ENCODE results near the gene HOXB6.

Gene HOXB6

GRCh38 chr17:48621410-48622392 is 16.9 kb upstream of the HOXB6 start:
- no peak for DNase-seq

DNA sequence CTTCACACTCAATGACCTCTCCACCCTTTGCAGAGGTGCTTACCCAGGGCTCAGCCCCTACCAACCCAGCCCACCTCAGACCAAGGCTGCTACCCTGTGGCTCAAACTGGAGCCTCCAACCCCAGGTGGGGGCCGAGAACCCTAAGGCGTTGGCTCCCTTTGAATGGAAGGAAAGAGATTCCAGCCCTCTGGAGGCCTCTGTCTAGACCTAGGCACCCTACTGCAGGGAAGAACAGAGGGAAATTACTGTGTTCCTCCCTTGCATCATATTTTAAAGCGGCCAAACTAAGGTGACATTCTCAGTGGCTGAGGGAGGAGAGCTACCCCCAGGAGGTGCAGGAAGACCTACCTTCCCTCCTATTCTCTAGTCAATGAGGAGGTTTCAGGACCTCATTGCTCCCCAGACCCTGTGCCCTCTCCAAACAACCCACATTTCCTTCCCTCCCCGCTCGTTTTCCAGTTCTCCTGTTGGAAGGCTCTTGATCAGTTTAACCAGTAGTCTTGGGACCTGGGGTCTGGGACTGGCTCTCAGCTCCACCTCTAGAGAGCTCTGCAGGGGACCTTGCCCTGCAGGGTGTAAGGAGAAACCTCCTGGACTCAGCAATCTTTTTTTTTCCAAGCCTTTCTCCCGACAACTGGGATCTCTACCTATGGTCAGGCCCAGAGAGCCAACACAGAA is 15.8 kb upstream of the HOXB6 start:
- DNase-seq: no peak

DNA sequence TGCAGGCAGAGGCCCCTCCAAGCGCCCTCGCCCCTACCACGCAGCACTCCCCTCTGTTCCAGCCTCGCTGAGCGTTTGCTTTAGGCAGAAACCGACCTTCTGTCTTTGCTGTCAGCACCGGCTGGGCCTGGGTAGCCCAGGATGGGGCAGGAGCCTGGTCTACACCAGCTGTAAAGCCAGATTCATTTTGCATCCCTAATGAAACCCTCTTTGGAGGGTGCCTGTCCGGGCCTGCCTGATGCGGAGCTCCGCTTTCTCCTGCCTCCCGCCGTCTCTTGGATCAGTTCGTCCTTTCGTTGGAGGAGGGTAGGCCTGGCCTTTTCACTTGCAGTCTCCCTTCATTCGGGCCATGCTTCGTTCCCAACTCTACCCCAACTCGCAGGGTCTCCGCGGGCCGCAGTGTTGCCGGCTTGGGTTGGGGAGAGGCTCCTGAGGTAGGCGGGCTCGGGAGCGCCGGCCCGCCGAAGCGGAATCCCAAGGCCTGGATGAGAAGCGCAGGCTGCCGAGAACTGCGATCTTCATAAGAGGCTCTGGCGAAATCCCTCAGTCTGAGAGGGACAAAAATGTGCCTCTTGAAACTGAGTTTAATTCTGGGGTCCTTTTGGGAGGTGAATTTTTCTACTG is 15.2 kb upstream of the HOXB6 start:
- no peak for DNase-seq

DNA sequence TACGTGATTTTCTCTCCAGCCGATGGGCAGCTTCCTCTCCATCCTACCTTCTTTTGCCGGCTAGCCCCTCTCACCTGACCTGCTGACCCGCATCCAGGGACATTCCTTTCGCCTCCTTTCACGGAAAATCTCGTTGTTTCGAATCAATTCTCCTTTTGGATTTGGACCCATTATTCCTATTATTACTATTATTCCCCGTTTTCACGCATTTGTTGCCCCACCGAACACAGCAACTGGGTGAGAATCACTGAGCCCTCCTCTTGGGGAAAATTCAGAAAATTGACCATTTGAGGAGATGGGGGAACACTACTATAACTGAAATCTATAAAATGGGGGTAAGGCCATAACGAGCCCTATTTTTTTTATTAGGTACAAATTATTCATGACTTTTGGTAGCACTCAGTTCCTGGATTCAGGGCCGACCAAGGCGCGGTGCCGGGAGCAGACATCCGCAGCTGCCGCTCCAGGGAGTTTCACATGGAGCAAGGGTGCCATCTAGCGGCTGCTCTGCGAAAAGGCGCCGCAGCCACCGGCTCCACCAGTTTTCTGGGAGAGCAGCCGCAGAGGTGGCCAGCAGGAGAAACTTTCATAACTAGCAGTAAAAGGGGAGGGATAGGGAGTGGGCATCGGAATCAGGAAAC is 13.6 kb upstream of the HOXB6 start:
- DNase-seq: peak; percentile 86

- no peak for DNase-seq
Observed at GRCh38 chr17:48617471-48618255, 12.9 kb upstream of the HOXB6 start.

- DNase-seq: no peak
Observed at GRCh38 chr17:48616717-48617470, 12.1 kb upstream of the HOXB6 start.

DNA sequence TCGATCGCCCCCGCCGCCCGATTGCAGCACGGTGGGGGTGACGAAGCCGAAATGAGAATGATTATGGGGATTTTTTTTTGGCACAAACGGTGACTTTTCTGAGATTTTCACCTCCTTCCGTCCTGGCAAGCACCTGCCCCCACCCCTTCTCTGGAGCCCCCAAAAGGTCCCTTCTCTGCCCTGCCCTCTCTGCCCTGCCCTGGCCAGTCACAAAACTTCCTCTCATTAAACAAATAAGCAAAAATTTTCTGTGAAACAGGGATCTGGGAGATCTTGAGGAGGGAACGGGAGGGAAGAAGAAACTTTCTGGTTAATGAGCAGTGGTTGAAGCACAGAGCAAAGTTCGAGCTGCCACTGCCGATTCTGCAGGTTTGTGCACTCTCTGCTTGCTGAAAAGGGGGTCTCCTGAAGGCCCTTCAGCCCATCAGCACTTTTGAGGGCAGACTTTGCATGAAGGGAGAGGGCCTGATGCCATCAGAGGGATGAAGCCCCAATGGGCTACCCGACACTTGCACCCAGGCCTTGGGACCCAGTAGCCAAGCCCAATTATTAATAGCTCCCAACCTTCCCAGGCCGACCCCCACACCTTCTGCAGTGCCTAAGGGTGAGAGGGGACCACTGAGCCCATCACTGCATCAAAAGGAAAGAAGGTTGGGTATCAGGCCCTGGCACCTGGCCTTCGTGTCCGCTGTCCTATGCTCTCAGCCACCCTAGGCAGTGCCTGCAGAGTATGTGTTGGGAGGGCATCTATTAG is 11.4 kb upstream of the HOXB6 start:
- DNase-seq: no peak

GRCh38 chr17:48615047-48615962 is 10.5 kb upstream of the HOXB6 start, which contains the start of gene HOXB8:
Gene HOXB8, minus strand, starts transcription at chr17:48615292. Its CDS starts 588 bp downstream, at chr17:48614704.
- no peak for DNase-seq

DNA sequence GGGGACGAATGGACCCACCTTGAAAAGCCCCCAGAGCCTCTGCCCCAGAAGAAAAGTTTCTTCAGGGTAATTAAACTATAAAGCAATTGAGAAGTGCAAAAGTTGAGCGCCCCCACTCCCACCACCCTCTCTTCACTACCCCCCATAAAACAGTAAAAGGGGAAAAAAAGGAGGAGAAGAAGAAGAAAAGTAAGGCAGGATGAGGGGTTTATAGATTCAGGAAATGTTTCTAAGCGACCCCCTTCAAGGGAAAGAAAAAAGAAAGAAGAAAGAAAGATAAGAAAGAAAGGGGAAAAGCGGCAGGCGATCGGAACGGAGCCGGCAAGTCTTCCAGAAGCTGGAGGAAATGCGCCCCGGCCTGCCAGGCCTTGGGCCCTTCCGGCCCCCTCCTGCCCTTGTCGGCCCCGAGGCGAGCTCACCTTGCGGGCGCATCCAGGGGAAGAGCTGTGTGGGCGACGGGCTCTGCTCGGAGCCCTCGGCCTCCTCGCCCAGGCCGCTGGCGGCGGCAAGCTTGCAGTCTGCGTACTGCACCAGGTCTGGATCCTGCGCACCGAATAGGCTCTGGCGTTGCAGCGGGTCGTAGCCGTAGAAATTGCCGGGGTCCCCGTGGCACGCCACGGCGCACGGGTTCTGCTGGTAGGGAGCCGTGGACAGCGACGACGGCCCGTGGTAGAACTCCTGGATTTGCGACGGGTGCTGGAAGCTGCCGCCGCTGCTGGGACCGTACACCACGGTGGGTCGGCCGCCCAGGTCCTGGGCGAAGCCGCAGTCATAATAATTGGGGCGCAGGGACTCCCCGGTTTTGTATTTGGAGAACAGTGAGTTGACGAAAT is 9.3 kb upstream of the HOXB6 start:
- DNase-seq: no peak

DNA sequence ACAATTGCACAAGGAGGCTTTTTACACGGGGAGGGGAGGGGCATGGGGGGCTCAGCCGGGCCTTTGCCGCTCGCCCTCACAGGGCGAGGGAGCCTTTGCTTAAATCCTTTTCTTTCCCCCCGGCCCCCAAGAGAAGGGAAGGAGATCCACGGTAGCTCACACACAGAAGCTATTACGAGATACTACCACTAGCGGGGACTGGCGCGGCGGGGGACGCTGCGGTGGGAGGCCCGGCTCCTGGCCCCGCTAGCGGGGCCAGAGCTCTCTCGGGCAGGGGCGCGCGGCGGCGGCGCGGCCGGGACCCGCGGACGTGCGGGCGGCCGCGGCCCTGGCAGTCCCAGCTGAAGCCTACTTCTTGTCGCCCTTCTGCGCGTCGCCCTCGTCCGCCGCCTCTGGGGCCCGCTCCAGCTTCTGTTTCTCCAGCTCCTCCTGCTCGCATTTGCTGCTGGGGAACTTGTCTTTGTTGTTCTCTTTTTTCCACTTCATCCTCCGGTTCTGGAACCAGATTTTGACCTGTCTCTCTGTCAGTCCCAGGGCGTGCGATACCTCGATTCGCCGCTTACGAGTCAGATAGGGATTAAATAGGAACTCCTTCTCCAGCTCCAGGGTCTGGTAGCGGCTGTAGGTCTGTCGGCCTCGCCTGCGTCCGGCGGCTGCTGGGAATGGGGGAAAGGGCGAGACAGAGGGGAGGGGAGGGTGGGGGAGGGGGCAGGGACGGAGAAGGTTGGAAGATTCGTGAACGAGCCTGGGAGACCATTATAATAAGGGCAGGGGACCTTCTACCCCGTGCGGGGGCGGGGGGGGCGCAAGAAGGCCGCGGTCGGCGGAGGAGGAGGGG is 8.3 kb upstream of the HOXB6 start:
- peak; percentile 54 for DNase-seq

DNA sequence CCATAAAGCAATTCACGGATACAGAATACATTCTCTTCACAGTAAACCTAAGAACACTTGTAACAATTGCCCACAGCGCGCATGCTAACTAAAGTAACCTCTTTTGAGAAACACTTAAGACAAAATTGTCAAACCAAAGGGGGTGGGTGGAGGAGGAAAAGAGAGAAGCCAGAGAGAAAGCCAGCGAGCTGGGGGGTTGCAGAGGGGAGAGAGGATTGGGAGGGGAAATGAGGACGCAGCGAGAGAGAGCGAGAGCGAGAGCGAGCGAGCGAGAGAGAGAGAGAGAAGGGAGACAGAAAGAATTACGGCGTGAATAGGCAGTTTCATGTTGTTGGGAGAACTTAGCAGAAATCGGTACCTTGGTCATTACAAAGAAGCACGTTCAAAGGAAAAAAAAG is 7.7 kb upstream of the HOXB6 start:
- DNase-seq: no peak

DNA sequence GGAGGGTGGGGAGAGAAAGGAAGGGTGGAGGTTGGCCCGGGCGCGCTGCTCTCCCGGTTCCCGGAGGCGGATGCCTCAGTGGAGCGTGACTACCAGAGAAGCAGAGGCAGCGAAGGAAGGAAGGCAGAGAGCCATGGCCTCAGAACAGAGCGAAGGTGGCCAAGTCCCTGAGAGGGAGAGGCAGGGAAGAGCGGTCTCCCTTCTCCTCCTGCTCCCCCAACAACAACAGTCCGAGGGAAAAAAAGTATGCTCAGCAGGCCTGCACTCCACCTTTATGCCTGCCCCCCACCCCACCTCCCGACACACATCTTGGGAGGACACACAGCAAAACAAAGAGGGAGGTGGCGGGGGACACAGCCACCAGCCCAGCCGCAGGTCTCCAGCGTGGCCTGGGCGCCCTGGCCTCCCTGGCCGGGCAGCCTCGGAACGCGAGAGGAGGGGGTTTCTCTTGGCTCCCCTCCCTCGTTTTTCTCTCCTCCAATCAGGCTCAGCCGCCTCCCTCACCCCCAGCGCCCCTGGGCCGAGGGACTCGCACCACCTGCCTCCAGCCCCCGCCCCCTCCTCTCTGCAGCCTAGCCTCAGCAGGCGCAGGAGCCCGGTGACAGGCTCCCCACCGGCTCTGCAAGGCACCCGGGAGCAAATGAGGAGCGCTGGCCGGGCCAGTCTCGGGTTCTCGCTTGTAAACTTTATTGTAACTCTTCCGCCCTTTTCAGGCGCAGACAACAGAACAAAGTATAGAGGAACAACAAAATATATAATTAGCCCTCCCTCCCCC is 7.1 kb upstream of the HOXB6 start:
- DNase-seq: no peak

GRCh38 chr17:48611213-48611612 is 6.4 kb upstream of the HOXB6 start:
- no peak for DNase-seq

- DNase-seq: peak; percentile 65
Observed at GRCh38 chr17:48610282-48611211, 5.8 kb upstream of the HOXB6 start, which contains the start of gene HOXB7. Gene HOXB7, minus strand, starts transcription at chr17:48611017. Its CDS starts 99 bp downstream, at chr17:48610918.

GRCh38 chr17:48609759-48610281 is 5.0 kb upstream of the HOXB6 start:
- no peak for DNase-seq

All from CD4-positive, alpha-beta T cell treated with Interleukin-10 for 1 hour (primary cell).